ENCODE results near the gene ARSB.

GRCh38 chr5:79011869-79012268, 26.8 kb upstream of the ARSB start:
- TF ChIP-seq, protein P1, sequence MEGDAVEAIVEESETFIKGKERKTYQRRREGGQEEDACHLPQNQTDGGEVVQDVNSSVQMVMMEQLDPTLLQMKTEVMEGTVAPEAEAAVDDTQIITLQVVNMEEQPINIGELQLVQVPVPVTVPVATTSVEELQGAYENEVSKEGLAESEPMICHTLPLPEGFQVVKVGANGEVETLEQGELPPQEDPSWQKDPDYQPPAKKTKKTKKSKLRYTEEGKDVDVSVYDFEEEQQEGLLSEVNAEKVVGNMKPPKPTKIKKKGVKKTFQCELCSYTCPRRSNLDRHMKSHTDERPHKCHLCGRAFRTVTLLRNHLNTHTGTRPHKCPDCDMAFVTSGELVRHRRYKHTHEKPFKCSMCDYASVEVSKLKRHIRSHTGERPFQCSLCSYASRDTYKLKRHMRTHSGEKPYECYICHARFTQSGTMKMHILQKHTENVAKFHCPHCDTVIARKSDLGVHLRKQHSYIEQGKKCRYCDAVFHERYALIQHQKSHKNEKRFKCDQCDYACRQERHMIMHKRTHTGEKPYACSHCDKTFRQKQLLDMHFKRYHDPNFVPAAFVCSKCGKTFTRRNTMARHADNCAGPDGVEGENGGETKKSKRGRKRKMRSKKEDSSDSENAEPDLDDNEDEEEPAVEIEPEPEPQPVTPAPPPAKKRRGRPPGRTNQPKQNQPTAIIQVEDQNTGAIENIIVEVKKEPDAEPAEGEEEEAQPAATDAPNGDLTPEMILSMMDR (IDR thresholded peaks at IDR 0.05) = no peak
- no peak for TF ChIP-seq POLR2A (IDR thresholded peaks at IDR 0.05)
